Keratinocyte (primary cell): ENCODE measurements around the gene GPC3. TPM values are rescaled to one million over a fixed set of nuclear protein-coding genes. Genes with fewer than 3 reads are reported as not detected.

Source experiments
- DNase-seq: peaks from one replicate; pipeline ENCODE4 v3.0.0-alpha.2; 2011; ENCODE audit warnings: low read depth, missing footprints, low spot score
- FAIRE-seq: peaks from 2 replicates; lab custom pipeline; 2011; peaks lifted over from hg19 to GRCh38; lab: Jason Lieb, UNC
- H2AFZ ChIP-seq: 2 replicates; pipeline ENCODE4 v1.6.0; 2012; ENCODE audit warnings: low read length, control low read depth, inconsistent platforms; ENCODE audit not compliant: control insufficient read depth
- H3K27ac ChIP-seq: 2 replicates; pipeline ENCODE4 v1.5.1; 2011; ENCODE audit warnings: low read length; ENCODE audit not compliant: control insufficient read depth, insufficient read depth
- H3K27me3 ChIP-seq: 3 replicates; pipeline ENCODE4 v1.6.0; 2011; ENCODE audit warnings: low read length; ENCODE audit not compliant: control insufficient read depth, insufficient read depth; ENCODE audit errors: extremely low read depth
- H3K36me3 ChIP-seq, 2 experiments: 2 replicates in 1 of 2; 3 replicates in 1 of 2; pipeline ENCODE4 v1.5.1; 2011; ENCODE audit warnings: low read length in 2 of 2, mild to moderate bottlenecking in 1 of 2; ENCODE audit not compliant: control insufficient read depth in 2 of 2, insufficient read depth in 2 of 2; ENCODE audit errors: extremely low read depth in 1 of 2
- H3K4me1 ChIP-seq: 3 replicates; pipeline ENCODE4 v1.5.1; 2011; ENCODE audit warnings: low read length; ENCODE audit not compliant: control insufficient read depth, insufficient read depth; ENCODE audit errors: extremely low read depth
- H3K4me2 ChIP-seq: 3 replicates; pipeline ENCODE4 v1.6.0; 2011; ENCODE audit warnings: low read depth, low read length; ENCODE audit not compliant: control insufficient read depth, insufficient read depth; ENCODE audit errors: extremely low read depth
- H3K4me3 ChIP-seq, 3 experiments: fragments of 200-600 bp in 1 of 3; sonication (generic) in 1 of 3; 2 replicates in 2 of 3; 3 replicates in 1 of 3; pipeline ENCODE4 v1.5.1; 2011 to 2016; ENCODE audit warnings: low read length in 3 of 3, mild to moderate bottlenecking in 3 of 3, control low read depth in 2 of 3, inconsistent platforms in 1 of 3, low read depth in 1 of 3, mixed read lengths in 1 of 3, mixed run types in 1 of 3, moderate library complexity in 1 of 3; ENCODE audit not compliant: control insufficient read depth in 2 of 3, insufficient read depth in 2 of 3; ENCODE audit errors: extremely low read depth in 1 of 3
- H3K79me2 ChIP-seq: 2 replicates; pipeline ENCODE4 v1.6.0; 2012; ENCODE audit warnings: low read length; ENCODE audit not compliant: control insufficient read depth, insufficient read depth
- H3K9ac ChIP-seq: 3 replicates; pipeline ENCODE4 v1.6.0; 2011; ENCODE audit warnings: low read length; ENCODE audit not compliant: control insufficient read depth, insufficient read depth; ENCODE audit errors: extremely low read depth
- H3K9me1 ChIP-seq: 3 replicates; pipeline ENCODE4 v1.6.0; 2011; ENCODE audit warnings: low read length; ENCODE audit not compliant: control insufficient read depth, insufficient read depth; ENCODE audit errors: extremely low read depth
- H3K9me3 ChIP-seq: 2 replicates; pipeline ENCODE4 v1.5.1; 2012; ENCODE audit warnings: low read depth, low read length; ENCODE audit not compliant: control insufficient read depth
- H4K20me1 ChIP-seq: 3 replicates; pipeline ENCODE4 v1.6.0; 2011; ENCODE audit warnings: low read length; ENCODE audit not compliant: control insufficient read depth, insufficient read depth; ENCODE audit errors: extremely low read depth
- CTCF ChIP-seq, 3 experiments: IDR thresholded peaks in 1 of 3; conservative IDR thresholded peaks in 1 of 3; optimal IDR thresholded peaks in 1 of 3; 2 replicates in 2 of 3; 3 replicates in 1 of 3; pipeline versions ENCODE3 to v1.5.1; 2011; ENCODE audit warnings: low read length in 3 of 3, mild to moderate bottlenecking in 3 of 3, moderate library complexity in 2 of 3, control low read depth in 1 of 3, inconsistent platforms in 1 of 3; ENCODE audit not compliant: insufficient read depth in 2 of 3; ENCODE audit errors: extremely low read depth in 1 of 3
- EZH2 ChIP-seq: IDR thresholded peaks from one replicate; pipeline ENCODE4 v1.6.1; 2012; ENCODE audit warnings: inconsistent platforms, mild to moderate bottlenecking, low read length, moderate library complexity
- dilution Hi-C: fragments of 300-500 bp; cut with MboI; formaldehyde crosslinking; loops from one replicate; pipeline ENCODE4 v1.7.0; 2020; ENCODE audit warnings: low sequenced_read_pairs; ENCODE audit not compliant: extremely low pct_ligation_motif_present
- polyA plus RNA-seq, 5 experiments: library from polyadenylated mRNA; depleted of rRNA in 3 of 5; stranded (reverse) in 3 of 5; stranded (forward) in 1 of 5; unstranded in 1 of 5; fragments of >200 nt; gene quantifications; 1 replicate in 1 of 5; 2 replicates in 3 of 5; 3 replicates in 1 of 5; pipeline versions ENCODE4 v1.2.1 to v1.2.3, GENCODE V29; 2011 to 2012; ENCODE audit warnings: missing spikeins in 2 of 5, low read depth in 1 of 5, low replicate concordance in 1 of 5

The GPC3 gene
- polyA plus RNA-seq, 1 donor (not counting 4 experiments of a cell fraction or from before 2014, with no cell fraction given), result 0.03 TPM

- H3K4me3 ChIP-seq, result no peak overlapping the region
- H3K79me2 ChIP-seq, result no peaks in the 10 kb centered on the region
- H3K36me3 ChIP-seq, result no peaks in the 10 kb centered on the region
- no peaks in the 10 kb centered on the region for H4K20me1 ChIP-seq
- no peak overlapping the region for H3K9ac ChIP-seq
- no peaks in the 10 kb centered on the region for H3K4me1 ChIP-seq
- FAIRE-seq, result no peak
- H3K27me3 ChIP-seq, result peaks cover 16% of the 10 kb centered on the region
- no peaks in the 10 kb centered on the region for H3K9me1 ChIP-seq
- dilution Hi-C loops, result no loop called here
- DNase-seq, result no peak
- TF ChIP-seq EZH2, result no peak
- no peak overlapping the region for H2AFZ ChIP-seq
- no peaks in the 10 kb centered on the region for H3K9me3 ChIP-seq
- H3K27ac ChIP-seq, result no peak overlapping the region
- no peak overlapping the region for H3K4me2 ChIP-seq
Measured at GRCh38 chrX:133989490-133989889, 4.1 kb upstream of the GPC3 start.

- dilution Hi-C loops, result no loop called here
- Histone ChIP-seq H3K9me1 (no peaks in the 10 kb centered on the region), H3K4me1 (peaks cover 2% of the 10 kb centered on the region), H4K20me1 (no peaks in the 10 kb centered on the region), H2AFZ (no peak overlapping the region), H3K27ac (no peak overlapping the region), H3K4me2 (no peak overlapping the region), H3K4me3 (no peak overlapping the region), H3K27me3 (peaks cover 30% of the 10 kb centered on the region), H3K9ac (no peak overlapping the region), H3K9me3 (no peaks in the 10 kb centered on the region), H3K79me2 (no peaks in the 10 kb centered on the region), H3K36me3 (no peaks in the 10 kb centered on the region)
- no peak for FAIRE-seq
- TF ChIP-seq CTCF (optimal IDR thresholded peaks at IDR 0.05 in 1 of 3, IDR thresholded peaks at IDR 0.05 in 1 of 3, conservative IDR thresholded peaks at IDR 0.05 in 1 of 3; ENCODE audit: extremely low read depth in 1 of 3, insufficient read depth in 2 of 3, low read length in 3 of 3) (no peak), EZH2 (no peak)
- no peak for DNase-seq
Measured at GRCh38 chrX:133988010-133988409, 2.6 kb upstream of the GPC3 start.

- dilution Hi-C loops, result no loop called here
- no peak overlapping the region for H3K27ac ChIP-seq
- no peak overlapping the region for H3K4me3 ChIP-seq
- TF ChIP-seq EZH2 (no peak), CTCF (optimal IDR thresholded peaks at IDR 0.05 in 1 of 3, IDR thresholded peaks at IDR 0.05 in 1 of 3, conservative IDR thresholded peaks at IDR 0.05 in 1 of 3; ENCODE audit: extremely low read depth in 1 of 3, insufficient read depth in 2 of 3, low read length in 3 of 3) (no peak)
- DNase-seq (no peak), FAIRE-seq (no peak)
- H3K4me2 ChIP-seq, result no peak overlapping the region
- peaks cover 32% of the 10 kb centered on the region for H3K27me3 ChIP-seq
- H3K9me3 ChIP-seq, result no peaks in the 10 kb centered on the region
- no peak overlapping the region for H2AFZ ChIP-seq
- H3K36me3 ChIP-seq, result no peaks in the 10 kb centered on the region
- H4K20me1 ChIP-seq, result no peaks in the 10 kb centered on the region
- no peaks in the 10 kb centered on the region for H3K9me1 ChIP-seq
- H3K79me2 ChIP-seq, result no peaks in the 10 kb centered on the region
- peaks cover 2% of the 10 kb centered on the region for H3K4me1 ChIP-seq
- H3K9ac ChIP-seq, result no peak overlapping the region
Measured at GRCh38 chrX:133987188-133987587, 1.8 kb upstream of the GPC3 start.
